Measurements from ENCODE around the gene KDELR3. TPM values are rescaled to one million over a fixed set of nuclear protein-coding genes. Genes with fewer than 3 reads are reported as not detected.

The KDELR3 gene
- under 1 TPM; 0.32 to 0.40 TPM for total RNA-seq

DNA sequence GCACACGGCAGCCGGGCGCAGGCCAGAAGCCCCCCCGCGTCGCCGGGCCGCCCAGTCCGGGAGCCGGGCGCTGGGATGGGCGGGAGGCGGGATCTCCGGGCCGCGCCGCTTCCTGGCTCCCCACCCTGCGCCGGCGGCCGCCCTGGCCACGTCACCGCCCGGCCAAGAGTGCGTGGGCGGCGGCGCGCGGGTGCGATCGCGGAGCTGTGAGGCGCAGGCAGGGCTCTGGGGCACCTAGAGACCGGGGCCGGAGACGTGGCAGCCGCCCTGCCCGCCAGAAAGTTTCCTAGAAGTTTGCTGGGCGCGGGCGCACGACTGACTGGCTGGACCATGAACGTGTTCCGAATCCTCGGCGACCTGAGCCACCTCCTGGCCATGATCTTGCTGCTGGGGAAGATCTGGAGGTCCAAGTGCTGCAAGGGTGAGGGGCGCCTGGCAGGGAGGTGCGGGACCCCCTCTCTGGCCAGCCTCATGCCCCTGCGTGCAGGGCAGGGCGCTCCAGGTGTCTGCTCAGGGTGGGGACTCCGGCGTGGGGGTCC is at the start of gene KDELR3:
KDELR3 (plus strand) TSS at position 193 of the 539 bp plus-strand sequence; CDS start at position 331, 138 bp downstream.
- peak; percentile 97 for ATAC-seq (replicated peaks)
- Mint-ChIP-seq H3K36me3 (ENCODE audit: low read depth) (no peaks in the 10 kb centered on the region), H3K4me1 (no peaks in the 10 kb centered on the region), H3K4me3 (peak within 1 kb of the TSS; percentile 82), H3K9me3 (no peaks in the 10 kb centered on the region), H3K27ac (peak within 1 kb of the TSS; percentile 58), H3K27me3 (peaks cover 21% of the 10 kb centered on the region)

DNA sequence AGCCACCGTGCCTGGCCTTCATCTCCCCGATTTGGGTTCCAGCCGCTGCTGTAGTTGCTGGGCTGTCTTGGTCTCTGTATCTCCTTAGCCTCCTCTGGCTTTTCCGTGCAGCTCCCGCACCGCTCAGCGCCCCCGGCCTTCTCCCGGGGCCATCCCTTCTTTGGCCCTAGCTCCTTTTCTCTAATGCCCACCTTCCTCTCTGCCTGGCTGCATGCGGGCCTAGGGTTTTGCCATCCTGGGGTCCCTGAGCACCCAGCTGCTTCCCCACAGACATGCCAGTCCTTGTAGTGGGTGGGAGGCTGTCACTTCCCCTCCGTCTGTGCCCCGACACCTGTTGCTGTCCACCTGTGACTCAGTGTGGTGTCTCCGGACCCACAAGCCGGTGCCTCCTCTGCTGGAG is 49.3 kb upstream of the KDELR3 start:
- Mint-ChIP-seq H3K36me3 (ENCODE audit: low read depth) (no peaks in the 10 kb centered on the region), H3K9me3 (no peaks in the 10 kb centered on the region), H3K27ac (no peak overlapping the region), H3K27me3 (no peaks in the 10 kb centered on the region), H3K4me3 (no peak overlapping the region), H3K4me1 (no peaks in the 10 kb centered on the region)
- ATAC-seq (replicated peaks), result no peak

DNA sequence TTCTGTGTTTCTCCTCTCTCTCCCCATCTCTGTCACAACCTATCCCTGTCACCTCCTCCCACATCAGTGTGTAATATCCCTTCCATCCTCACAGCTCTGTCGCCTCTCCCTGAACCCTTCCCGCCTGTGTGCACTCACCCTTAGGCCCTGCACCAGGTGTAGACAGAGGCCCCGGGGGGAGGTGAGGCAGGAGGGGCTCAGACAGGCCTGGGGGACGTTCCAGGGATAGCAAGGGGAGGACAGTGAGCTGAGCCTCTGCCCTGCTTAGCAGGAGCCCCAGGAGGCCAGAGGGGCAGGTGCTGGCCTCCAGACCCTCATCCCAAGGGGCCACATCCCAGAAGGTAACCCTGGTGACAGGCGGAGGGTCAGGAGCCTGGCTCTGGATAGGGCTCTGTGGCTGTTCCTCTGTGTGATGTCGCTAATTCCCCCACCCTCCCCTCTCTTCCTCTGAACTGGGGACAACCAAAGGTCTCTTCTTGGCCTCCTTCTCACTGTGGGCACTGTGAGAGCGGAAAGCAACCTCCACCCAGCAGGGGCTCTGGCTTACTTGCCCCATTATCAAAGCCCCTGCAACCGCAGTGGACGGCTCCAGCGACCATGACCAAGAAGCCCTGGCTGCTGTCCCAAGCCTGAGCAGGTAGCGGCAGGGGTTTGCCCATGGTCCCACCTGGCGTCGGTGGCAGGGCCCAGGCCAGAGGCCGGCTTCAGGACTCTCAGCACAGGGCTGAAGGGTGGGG is 48.6 kb upstream of the KDELR3 start:
- Mint-ChIP-seq H3K27me3 (no peaks in the 10 kb centered on the region), H3K36me3 (ENCODE audit: low read depth) (no peaks in the 10 kb centered on the region), H3K9me3 (no peaks in the 10 kb centered on the region), H3K27ac (no peak overlapping the region), H3K4me1 (no peaks in the 10 kb centered on the region), H3K4me3 (no peak overlapping the region)
- ATAC-seq (replicated peaks), result no peak

DNA sequence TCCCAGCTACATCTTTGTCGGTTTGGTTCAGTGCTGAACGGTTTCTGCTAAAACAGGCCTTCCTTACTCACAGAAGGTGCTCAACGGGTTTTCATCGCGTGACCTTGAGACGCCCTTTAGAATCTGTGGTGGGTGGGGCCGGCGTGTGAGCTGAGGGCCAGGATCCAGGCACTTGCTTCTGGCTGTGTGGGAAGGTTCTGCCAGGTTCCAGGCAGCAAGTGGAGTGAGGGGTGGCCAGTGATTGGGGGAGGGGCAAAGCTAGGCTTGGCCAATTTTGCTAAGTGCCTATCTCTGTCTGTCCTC is 48.1 kb upstream of the KDELR3 start:
- no peak for ATAC-seq (replicated peaks)
- Mint-ChIP-seq H3K4me1 (no peaks in the 10 kb centered on the region), H3K27me3 (no peaks in the 10 kb centered on the region)

DNA sequence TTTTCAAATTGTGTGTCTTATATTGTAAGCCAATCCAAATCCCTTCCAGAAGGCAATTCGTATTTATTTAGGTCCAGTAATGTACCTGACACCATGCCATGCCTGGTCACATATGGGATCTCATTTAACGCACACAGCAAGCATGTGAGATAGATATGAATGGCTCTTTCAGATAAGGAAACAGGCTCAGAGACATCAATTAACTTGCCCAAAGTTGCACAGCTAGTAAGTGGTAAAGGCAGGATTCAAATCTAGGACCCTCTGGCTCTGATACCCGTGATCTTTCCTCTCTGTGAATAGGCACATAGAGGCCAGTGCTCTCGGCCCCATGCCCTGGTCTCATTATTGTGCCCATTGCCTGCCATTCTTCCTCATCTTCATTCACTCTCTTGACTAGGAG is 47.2 kb upstream of the KDELR3 start:
- H3K9me3 Mint-ChIP-seq, result no peaks in the 10 kb centered on the region
- H3K4me1 Mint-ChIP-seq, result no peaks in the 10 kb centered on the region
- no peak overlapping the region for H3K4me3 Mint-ChIP-seq
- no peaks in the 10 kb centered on the region for H3K36me3 Mint-ChIP-seq (ENCODE audit: low read depth)
- no peak for ATAC-seq (replicated peaks)
- no peaks in the 10 kb centered on the region for H3K27me3 Mint-ChIP-seq
- H3K27ac Mint-ChIP-seq, result no peak overlapping the region

More for the DNA sequence above, 48.1 kb upstream of the KDELR3 start:
- Mint-ChIP-seq H3K36me3 (ENCODE audit: low read depth) (no peaks in the 10 kb centered on the region), H3K4me3 (no peak overlapping the region), H3K9me3 (no peaks in the 10 kb centered on the region), H3K27ac (no peak overlapping the region)

DNA sequence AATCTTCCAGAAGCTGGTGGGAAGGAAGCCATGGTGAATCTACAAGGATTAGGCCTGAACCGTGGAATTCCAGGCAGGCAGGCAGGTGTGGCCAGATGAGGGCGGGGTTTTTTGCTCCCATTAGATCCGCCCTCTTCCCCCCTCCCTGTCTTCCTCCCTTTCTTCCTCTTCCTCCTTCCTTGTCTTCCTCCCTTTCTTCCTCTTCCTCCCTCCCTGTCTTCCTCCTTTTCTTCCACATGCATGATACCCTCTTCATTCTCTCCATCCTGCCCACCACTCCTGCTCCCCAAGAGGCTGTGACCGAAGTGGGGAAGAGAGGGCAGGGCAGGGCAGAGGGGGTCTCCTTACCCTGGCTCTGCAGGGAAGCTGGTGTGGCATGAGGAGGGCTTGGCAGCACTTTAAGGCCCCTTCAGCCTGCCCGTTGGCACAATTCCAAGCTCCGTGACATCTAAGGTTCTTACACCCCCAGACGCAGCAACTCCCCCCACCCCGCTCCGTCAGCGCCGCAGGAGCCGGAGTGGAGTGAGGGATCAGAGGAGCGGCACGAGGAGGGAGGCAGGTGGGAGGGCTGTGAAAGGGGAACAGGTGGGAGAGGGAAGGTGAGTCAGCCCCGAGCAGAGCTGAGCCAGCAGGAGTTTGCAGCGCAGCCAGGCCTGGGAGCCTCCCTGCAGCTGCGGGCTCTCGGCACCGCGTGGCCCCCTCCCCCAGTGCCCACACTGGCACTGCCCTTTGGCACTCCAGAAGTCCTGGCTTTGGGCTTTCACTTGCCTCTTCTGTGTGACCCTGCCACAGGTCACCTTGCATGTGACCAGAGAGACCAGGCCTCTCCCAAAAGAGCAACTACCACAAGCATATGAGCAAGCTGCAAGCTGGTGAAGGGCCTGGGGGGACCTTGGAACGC is 45.0 kb upstream of the KDELR3 start:
- Mint-ChIP-seq H3K27me3 (no peaks in the 10 kb centered on the region), H3K4me3 (no peak overlapping the region), H3K36me3 (ENCODE audit: low read depth) (no peaks in the 10 kb centered on the region), H3K4me1 (no peaks in the 10 kb centered on the region), H3K9me3 (no peaks in the 10 kb centered on the region), H3K27ac (no peak overlapping the region)
- ATAC-seq (replicated peaks), result no peak

DNA sequence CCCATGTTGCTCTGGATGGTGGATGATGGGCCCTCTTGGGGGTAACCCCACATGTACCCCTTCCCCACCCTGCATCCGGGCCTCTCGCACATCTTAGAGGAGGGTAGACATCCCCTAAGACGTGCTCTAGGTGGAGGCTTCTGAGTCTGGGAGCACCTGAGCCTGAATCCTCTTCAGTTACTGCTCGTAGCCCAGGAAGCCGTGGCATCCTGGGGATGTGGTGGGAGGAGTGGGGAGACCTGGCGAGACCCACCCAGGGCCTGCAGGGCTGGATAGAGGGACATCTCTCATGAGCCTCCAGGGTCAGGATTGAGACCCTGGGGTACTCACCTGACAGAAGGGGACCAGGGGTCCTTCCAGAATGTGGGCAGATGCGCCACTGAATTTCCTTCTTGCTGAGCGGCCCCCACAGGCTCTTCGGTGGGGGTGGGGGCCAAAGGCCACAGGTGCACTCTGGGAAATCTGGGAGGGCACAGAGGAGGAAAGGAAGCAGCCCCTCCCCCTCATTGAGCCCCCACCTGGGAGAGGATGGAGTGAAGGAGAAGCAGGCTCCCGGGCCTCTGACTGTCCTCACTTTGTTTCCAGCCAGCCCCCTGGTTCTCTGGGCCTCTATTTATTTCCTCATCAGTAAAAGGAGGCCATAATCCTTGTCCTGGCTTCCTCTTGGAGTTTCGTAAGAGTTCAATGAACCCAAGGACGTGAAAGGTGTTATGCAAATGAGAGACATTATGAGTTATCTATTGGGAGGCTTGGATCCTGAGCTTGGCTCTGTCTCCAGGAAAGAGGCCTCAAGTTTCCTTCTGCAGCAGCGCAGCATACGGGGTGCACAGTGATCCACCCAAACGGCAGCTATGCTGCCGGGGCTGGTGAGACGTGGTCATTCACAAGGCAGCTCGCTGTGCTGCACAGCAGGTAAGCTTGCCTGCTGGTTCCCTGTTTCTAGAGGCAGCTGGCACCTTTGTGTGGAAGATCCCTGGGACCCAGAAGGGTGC is 44.1 kb upstream of the KDELR3 start:
- Mint-ChIP-seq H3K4me3 (no peak overlapping the region), H3K27ac (no peak overlapping the region), H3K4me1 (no peaks in the 10 kb centered on the region), H3K36me3 (ENCODE audit: low read depth) (no peaks in the 10 kb centered on the region), H3K9me3 (no peaks in the 10 kb centered on the region), H3K27me3 (no peaks in the 10 kb centered on the region)
- no peak for ATAC-seq (replicated peaks)

DNA sequence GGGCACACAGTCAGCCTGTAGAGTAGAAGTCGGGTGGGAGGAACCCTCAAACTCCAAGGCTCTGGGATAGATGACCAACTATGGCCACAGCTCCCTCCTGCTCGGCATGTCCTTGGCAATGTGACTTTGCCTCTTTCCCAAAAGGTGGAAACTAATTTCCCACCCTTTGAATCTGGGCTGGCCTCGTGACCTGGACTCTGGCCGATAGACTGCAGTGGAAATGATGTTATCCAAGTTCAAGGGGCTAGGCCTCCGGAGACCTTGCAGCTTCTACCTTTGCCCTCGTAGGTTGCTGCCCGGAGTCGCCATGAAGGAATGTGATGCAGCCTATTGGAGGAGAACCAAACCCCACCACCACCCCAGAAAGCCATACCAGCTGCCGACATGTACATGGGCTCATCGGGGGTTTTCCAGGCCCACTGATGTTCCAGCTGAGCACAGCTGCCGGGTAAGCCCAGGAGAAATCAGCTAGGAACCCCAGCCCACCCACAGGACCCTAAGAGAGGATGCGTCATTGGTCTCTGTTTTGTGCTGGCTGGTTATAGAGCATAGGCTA is 43.3 kb upstream of the KDELR3 start:
- Mint-ChIP-seq H3K4me3 (no peak overlapping the region), H3K27ac (no peak overlapping the region), H3K27me3 (no peaks in the 10 kb centered on the region), H3K36me3 (ENCODE audit: low read depth) (no peaks in the 10 kb centered on the region), H3K4me1 (no peaks in the 10 kb centered on the region), H3K9me3 (no peaks in the 10 kb centered on the region)
- no peak for ATAC-seq (replicated peaks)

DNA sequence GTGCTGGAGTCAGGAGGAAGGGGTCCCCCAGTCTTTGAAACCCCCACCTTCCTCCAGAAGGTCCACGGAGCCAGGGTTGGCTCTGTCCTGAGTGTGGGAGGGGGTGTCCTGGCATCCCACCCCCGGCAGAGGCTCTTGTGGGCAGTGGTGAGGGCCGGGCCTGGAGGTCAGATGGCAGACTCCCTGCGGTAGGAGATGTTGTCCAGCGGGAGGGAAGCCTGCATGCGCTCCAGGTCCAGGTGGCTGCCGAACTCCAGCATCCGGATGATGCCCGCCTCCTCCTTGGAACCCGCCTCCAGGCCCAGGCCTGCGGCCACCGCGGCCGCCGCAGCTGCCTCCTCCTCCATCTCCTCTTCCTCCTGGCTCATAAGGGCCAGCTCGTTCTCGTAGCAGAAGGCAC is 41.3 kb upstream of the KDELR3 start:
- Mint-ChIP-seq H3K4me3 (no peak overlapping the region), H3K4me1 (no peaks in the 10 kb centered on the region), H3K36me3 (ENCODE audit: low read depth) (no peaks in the 10 kb centered on the region), H3K9me3 (no peaks in the 10 kb centered on the region), H3K27me3 (no peaks in the 10 kb centered on the region), H3K27ac (no peak overlapping the region)
- ATAC-seq (replicated peaks), result no peak

DNA sequence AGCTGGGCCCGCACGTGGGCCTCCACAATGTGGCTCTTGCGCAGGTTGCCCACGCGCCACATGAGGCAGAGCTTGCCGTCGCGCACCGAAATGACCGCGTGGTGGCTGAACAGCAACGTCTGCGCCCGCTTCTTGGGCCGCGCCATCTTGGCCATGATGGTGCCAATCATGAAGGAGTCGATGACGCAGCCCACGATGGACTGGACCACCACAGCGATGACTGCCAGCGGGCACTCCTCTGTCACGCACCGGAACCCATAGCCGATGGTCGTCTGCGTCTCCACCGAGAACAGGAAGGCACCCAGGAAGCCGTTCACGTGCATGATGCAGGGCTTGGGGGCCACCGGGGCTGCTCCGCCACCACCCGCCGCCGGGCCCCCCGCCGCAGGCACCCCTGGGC is 40.4 kb upstream of the KDELR3 start:
- Mint-ChIP-seq H3K9me3 (no peaks in the 10 kb centered on the region), H3K4me1 (no peaks in the 10 kb centered on the region), H3K4me3 (no peak overlapping the region), H3K27me3 (no peaks in the 10 kb centered on the region), H3K27ac (no peak overlapping the region), H3K36me3 (ENCODE audit: low read depth) (no peaks in the 10 kb centered on the region)
- no peak for ATAC-seq (replicated peaks)

DNA sequence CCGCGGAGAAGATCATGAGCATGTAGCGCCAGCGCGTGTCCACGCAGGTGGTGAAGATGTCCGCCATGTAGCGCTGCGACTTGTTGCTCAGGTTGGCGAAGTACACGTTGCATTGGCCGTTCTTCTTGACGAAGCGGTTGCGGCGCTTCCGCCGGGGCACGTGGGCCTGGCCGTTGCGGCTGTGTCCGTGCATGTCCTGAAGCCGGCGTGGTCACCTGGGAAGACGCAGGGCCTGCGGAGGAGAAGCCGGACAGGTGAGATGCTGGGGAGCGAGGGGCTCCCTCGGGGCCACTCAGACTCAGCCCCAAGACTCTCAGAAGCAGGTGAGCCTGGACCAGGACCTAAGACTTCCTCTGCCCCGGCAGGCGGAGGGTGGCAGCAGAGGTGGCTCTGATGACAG is 40.0 kb upstream of the KDELR3 start:
- H3K4me3 Mint-ChIP-seq, result no peak overlapping the region

DNA sequence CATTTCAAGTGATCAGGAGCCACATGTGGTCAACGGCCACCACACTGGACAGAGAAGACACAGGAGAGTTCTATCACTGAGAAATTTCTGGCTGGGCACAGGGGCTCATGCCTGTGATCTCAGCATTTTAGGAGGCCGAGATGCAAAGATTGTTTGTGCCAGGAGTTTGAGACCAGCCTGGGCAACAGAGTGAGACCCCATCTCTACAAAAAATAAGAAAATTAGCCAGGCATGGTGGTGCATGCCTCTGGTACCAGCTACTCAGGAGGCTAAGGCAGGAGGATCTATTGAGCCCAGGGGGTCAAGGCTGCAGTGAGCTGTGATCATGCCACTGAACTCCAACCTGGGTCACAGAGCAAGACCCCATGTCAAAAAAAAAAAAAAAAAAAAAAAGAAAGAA is 39.2 kb upstream of the KDELR3 start:
- H3K27ac Mint-ChIP-seq, result no peak overlapping the region
- no peak overlapping the region for H3K4me3 Mint-ChIP-seq
- H3K9me3 Mint-ChIP-seq, result no peaks in the 10 kb centered on the region
- no peaks in the 10 kb centered on the region for H3K27me3 Mint-ChIP-seq
- no peaks in the 10 kb centered on the region for H3K36me3 Mint-ChIP-seq (ENCODE audit: low read depth)
- H3K4me1 Mint-ChIP-seq, result no peaks in the 10 kb centered on the region
- ATAC-seq (replicated peaks), result no peak

More for the DNA sequence above, 40.0 kb upstream of the KDELR3 start:
- ATAC-seq (replicated peaks), result no peak
- no peak overlapping the region for H3K27ac Mint-ChIP-seq
- H3K27me3 Mint-ChIP-seq, result no peaks in the 10 kb centered on the region
- H3K4me1 Mint-ChIP-seq, result no peaks in the 10 kb centered on the region
- H3K9me3 Mint-ChIP-seq, result no peaks in the 10 kb centered on the region
- H3K36me3 Mint-ChIP-seq (ENCODE audit: low read depth), result no peaks in the 10 kb centered on the region

DNA sequence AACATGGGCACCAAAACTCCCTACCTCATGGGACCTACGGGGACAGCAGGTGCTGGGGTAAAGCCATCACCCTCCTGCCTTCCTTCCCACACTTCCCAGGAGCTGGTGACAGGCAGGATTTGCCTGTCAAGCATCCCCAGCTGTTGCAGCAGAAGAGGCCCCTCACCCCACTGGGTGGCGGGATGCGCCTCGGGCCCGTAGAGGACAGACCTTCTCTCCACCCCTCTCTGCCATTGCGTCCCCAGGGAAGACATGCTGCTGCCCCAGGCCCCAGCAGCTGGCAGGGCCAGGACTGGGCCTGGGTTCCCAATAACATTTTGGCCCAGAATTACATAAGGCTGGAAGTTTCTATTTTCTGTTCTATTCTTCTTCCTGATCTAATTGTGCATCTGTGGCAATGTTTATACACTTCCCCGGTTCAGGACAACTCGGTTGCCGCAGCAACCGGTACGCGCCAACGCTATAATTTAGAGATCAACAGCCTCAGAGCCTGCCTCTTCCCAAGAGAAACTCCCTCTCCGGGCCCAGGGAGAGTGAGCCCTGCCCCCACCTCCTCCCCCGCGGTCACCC is 38.3 kb upstream of the KDELR3 start:
- Mint-ChIP-seq H3K4me1 (no peaks in the 10 kb centered on the region), H3K9me3 (no peaks in the 10 kb centered on the region), H3K36me3 (ENCODE audit: low read depth) (no peaks in the 10 kb centered on the region), H3K4me3 (no peak overlapping the region), H3K27ac (no peak overlapping the region), H3K27me3 (peaks cover 3% of the 10 kb centered on the region)
- ATAC-seq (replicated peaks), result no peak

All from activated T-helper 17 cell treated with anti-CD3 and anti-CD28 coated beads, Interleukin-2, amount 50 U/mL, for 72 hours (primary cell).